GM19023 (cell line): ENCODE data around the gene ZFYVE21.

Experiments
- ATAC-seq: cut with Tn5 transposase; IDR thresholded peaks from one replicate; pipeline ENCODE4 v1.9.1; 2021; ENCODE audit warnings: mild to moderate bottlenecking, moderate library complexity; ENCODE audit not compliant: unreplicated experiment

The ZFYVE21 gene

DNA sequence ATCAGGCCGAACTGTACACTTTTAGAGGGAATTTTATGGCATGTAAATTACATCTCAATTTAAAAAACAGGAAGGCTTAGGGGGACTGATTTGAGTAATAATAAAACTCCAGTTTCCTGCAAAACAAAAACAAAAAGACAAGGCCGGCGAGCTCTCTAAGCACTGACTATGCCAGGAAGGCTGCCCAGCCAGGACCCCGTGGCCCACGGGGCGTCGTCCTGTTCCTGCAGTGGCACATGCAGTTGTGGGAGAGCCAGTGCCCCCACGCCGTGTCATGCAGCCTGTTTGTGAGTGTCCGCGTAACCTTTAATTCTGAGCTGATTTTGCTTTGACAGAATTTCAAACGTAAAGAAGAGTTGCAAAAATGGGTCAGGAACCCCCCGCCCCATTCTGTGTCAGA, 10.9 kb upstream of the ZFYVE21 start:
- no peak for ATAC-seq

GRCh38 chr14:103705118-103705503, 10.5 kb upstream of the ZFYVE21 start:
- no peak for ATAC-seq

- no peak for ATAC-seq
Measured at GRCh38 chr14:103705504-103706284, 9.9 kb upstream of the ZFYVE21 start.

DNA sequence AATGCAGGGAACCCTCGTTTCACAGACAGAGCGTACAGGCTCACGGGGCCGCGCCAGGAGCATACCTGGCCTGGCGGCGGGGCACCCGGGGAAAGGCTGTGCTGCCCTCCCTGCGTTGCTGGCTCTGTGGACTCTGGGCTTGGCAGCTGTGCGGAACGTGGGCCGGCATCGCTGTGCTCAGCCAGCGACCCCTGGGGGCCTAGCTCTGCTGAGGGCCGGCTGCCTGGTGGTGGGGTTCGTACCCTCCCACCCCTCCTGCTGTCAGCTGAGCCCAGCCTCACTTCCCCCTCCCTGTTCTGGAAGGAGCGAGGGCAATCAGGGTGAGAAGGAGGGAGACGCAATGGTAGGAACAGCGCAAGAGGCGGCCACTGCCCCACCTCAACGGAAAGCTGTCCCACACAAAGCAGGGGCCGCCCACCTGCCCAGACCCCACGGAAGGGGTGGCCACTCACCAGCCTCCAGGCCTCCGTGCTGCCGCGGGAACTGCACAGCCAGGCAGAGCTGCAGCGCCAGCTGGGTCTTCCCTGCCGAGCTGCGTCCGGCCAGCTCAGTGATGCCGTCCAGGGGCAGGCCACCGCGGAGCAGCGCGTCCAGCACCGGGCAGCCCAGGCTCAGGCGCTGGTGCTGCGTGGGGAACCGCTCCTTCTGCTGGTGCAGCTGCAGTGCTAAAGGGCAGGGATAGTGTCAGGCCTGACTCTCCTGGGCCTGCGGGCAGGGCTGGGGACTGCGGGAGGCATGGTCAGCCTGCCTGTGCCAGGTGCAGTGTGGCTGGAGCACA, 8.9 kb upstream of the ZFYVE21 start:
- ATAC-seq = no peak

DNA sequence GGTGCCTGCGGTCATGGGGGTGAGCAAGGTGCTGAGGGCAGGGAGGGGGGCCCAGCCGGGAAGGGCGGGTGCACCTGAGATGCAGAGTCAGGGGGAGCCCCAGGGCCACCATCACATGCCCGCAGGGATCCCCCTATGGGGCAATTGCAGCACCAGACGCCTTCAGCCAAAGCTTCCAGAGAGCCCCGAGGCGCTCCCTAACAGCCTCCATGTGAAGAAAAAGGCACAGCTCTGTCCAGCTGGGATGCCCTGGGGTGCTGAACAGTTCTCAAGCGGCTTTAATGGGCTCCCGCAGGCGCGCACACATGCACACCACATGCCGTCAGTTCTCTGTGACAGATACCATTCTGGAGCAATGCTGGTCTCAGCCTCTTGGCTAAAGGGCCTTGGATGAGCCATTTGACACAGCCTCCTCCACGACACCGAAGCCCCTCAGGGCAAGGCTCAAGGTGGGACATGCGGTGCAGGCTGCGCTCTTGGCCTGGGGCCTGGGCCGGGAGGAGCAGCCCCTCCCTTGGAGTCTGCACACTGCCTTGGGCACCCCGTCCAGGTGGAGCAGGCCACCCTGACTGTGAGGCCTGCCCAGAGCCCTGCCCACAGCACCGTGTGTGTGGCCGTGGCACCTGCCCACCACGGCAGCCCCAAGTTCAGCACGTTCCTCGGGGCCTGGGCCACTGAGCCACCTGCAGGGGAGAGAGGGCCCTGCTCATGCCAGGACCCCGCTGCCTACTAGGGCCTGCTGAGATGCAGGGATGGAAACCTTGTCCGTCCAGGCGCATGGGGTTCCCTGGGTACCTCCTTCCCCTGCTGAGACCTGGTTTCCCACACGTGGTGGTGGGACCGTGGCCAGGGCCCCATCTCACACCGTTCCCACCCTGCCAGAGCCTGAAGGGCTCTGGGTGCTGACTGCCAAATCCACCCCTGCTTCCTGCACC, 8.0 kb upstream of the ZFYVE21 start:
- no peak for ATAC-seq

GRCh38 chr14:103708750-103709187, 6.8 kb upstream of the ZFYVE21 start:
- no peak for ATAC-seq

DNA sequence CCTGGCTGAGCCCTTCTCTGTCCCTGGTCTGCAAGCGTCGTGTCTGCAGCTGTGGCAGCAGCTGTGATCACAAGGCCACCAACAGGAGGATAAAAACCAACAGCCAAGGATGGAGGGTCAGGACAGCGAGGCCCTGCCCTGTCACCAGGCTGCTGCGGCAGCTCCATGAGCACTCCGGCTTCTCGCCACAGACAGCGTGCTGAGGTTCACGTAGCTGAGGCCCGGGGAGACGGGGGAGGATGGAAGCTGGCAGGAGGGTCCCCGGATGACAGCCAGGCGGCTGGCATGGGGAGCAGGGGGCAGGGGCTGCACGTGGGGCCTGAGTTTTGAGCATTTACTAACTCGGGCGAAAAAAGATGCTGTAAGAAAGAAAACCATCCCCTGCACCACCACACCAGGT, 5.8 kb upstream of the ZFYVE21 start:
- no peak for ATAC-seq

DNA sequence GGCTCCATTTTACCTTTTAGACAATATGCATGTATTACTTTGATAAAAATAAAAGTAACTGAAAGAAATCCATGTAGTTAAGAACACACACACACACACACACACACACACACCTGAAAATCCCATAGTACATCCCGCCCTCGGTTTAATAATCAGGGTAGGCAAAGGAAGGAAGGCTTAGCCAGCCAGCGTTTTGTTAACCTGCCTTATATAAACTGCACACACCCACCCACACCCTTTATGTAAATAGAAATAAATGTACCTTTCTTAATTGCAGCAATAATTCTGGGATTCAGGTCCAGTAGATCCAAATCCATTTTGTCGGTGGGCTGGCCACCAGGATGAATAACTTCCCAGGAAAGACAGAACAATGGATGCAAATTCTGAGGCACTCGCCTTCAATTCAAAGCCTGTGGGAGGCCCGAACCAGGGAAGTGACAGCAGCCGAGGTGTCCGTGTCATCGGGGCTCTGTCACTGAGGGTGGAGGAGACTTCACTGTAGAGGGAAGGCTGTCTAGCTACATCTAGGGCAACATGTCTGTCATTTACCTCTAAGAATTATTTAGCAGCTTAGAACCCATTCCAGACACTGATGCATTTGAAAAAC, 4.7 kb upstream of the ZFYVE21 start:
- no peak for ATAC-seq

GRCh38 chr14:103711516-103712431, 3.8 kb upstream of the ZFYVE21 start:
- no peak for ATAC-seq

DNA sequence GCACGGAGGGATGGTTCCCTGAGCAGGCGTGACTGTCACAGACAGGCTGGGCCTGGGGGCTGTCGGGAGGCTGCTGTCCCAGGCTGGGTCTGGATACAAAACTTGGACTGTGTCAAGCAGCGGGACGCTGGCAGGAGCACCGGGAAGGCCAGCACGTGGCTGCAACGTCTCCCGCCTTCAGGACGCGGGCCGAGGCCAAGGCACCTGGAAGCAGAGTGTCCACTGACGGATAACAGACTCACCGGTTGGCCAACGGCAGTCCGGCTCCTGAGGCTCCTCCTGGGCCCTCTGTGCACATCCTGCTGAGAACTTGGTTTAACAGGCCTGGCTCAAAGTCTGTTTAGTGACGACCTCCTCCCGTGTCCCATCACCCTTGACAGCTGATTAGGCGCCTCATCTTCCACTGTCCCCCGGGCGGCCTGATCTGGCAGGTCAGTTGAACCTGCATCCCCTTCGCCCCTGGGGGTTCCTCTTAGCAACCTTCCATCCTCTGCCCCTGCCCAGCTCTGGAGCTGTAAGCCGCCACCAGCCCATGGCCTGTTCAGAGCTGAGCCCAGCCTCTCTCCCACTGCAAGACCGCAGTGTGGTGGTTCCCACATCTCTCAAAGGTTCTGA, 2.9 kb upstream of the ZFYVE21 start:
- no peak for ATAC-seq

DNA sequence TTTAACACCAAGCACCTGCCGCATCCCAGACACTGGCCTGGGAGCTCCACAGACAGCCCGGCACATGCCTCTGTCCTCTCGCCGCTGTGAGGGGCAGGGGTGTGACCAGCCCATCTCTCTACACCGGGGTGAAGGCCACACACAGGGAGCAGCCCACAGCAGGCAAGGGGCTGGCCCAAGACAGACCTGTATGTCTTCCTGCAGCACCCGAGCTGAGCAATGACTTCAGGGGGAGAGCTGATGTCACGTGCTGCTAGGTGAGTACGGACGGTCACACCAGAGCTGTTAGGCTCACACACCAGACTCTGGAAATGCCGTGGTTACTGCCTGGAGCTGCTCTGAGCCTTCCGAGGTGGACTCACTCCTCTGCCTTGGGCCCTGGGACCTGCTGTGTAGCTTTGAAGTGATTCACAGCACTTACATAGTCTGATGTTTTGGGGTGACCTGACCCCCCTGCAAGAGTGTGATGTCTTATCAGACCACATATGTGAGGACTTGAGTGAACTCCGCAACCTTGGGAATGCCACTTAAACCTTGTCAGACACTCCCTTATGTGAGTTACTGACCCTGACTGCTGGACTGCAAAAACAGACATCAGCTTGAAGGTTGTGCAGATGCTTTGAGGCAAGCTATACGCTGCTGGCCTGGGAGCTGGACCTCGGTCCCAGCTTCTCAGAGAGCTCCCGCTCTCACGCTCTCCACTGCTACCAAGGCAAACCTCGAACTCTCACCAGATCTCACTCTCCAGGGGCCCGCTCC, 2.1 kb upstream of the ZFYVE21 start:
- ATAC-seq = no peak

- no peak for ATAC-seq
Measured at GRCh38 chr14:103714063-103714724, 1.4 kb upstream of the ZFYVE21 start.

- ATAC-seq = no peak
Measured at GRCh38 chr14:103716091-103716801, 636 bp downstream of the ZFYVE21 start.

DNA sequence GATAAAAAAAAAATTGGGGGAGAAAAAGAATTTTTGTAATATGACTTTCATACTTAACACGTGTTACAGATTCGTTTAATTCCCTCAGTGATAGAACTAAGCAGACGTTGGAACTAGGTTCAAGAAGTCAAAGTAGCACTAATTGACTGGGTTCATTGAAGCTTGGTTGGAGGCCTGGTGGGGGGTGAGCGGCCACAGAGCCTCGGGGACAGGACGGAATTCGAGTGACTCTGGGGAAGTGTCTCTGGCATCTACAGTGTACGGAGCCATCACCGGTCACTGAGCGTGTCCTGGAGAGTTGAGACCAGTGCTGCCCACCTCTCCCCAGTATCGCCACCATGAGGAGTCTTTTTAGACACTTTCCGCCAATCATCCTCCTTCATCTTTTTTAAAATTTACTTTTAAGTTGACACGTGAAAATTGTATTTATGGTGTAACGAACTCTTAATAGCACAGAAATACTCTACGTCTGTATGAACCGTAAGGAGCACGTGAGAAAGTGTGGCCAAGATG, 1.3 kb downstream of the ZFYVE21 start:
- ATAC-seq = no peak

GRCh38 chr14:103718572-103718971, 3.0 kb downstream of the ZFYVE21 start:
- no peak for ATAC-seq

- no peak for ATAC-seq
Measured at GRCh38 chr14:103719751-103720150, 4.1 kb downstream of the ZFYVE21 start.
